GM21737 (cell line): Measurements from ENCODE around the gene MCUR1.

Experiments used
- ATAC-seq: cut with Tn5 transposase; IDR thresholded peaks from one replicate; pipeline ENCODE4 v1.9.1; 2021; ENCODE audit warnings: mild to moderate bottlenecking, moderate library complexity; ENCODE audit not compliant: unreplicated experiment

MCUR1 gene

DNA sequence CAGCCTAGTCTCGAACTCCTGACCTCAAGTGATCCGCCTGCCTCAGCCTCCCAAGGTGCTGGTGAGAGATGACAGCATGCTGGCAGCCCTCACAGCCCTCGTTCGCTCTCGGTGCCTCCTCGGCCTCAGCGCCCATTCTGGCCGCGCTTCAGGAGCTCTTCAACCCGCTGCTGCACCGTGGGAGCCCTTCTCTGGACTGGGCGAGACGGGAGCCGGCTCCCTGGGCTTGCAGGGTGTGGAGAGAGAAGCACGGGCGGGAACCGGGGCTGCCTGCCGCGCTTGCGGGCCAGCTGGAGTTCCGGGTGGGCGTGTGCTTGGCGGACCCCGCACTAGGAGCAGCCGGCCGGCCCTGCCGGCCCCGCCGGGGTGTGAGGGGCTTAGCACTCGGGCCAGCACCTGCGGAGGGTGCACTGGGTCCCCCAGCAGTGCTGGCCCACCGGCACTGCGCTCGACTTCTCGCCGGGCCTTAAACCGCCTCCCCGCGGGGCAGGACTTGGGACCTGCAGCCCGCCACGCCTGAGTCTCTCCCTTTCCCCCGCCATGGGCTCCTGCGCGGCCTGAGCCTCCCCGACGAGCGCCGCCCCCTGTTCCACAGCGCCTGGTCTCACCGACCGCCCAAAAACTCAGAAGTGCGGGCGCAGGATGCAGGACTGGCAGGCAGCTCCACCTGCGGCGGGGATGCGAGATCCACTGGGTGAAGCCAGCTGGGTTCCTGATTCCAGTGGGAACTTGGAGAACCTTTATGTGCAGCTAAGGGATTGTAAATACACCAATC, 71.2 kb downstream of the MCUR1 start:
- no peak for ATAC-seq

GRCh38 chr6:13741365-13741764, 73.0 kb downstream of the MCUR1 start:
- ATAC-seq, result no peak
